Stimulated activated CD4-positive, alpha-beta T cell treated with anti-CD3 and anti-CD28 coated beads, Interleukin-15, amount 100 ng/mL, for 24 hours (primary cell): ENCODE data around the gene SPAG9.
A peak's percentile ranks its signal among the peaks of the same experiment; 100 is the strongest.

ENCODE experiments used
- DNase-seq: peaks from one replicate; pipeline ENCODE4 v3.0.0-alpha.2; 2020

Gene SPAG9

GRCh38 chr17:50934161-50934560 lies 186.5 kb downstream of the SPAG9 start:
- no peak for DNase-seq

GRCh38 chr17:50931144-50931908 lies 189.3 kb downstream of the SPAG9 start:
- peak; percentile 60 for DNase-seq

DNA sequence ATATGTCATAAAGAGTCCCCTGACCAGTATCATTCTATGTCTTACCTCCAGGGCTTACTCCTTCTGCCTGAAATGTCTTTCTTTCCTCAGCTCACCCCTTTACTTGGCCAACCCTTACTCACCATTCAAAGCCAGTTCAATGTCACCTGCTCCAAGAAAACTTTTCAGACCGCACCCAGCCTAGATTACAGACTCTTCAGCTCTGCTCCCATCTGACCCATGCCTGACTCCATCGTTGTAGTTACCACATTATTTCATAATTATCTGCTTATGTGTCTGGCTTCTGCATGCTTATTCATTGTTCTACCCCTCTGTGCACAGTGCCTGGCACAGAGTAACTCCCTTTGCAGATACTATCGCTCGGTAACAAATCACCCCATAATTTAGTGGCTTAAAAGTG lies 192.0 kb downstream of the SPAG9 start:
- DNase-seq: no peak

GRCh38 chr17:50927287-50927686 lies 193.4 kb downstream of the SPAG9 start:
- no peak for DNase-seq

DNA sequence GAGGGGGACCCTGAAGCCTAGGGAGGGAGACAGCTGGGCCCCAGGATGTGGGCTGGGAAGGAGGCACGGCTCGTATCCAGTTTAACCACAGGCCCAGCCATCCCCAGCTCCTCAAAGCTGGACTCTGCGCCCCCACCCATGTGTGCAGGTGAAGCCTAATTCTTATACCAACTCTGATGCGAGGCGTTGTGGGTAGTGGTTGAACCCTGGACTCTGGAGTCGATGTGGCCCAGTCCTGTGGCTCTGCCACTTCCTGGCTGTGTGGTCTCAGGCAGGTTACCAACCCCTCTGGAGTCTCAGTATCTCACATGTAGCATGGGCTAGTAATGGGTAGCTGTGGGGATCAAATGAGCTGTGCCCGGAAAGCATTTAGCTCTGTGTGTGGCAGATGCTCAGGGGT lies 194.1 kb downstream of the SPAG9 start:
- no peak for DNase-seq

GRCh38 chr17:50925296-50925891 lies 195.3 kb downstream of the SPAG9 start:
- DNase-seq: no peak

DNA sequence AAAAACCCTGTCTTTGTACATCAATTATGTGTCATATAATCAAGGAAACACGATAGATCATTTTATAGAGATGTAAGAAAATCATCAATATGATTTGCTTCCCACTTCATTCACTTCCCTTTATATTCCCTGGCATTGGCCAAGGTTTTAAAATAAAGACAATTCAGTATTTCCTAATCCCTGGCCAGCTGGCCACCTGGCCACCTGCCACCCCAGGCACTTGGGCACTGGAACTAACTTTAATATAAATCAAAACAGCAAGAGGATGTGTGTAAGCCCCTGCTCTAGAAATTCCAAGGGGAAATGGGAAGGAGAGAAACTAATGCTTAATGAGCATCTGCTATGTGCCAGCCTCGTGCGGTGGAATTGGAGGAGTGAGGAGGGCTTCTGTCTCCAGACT lies 195.9 kb downstream of the SPAG9 start:
- no peak for DNase-seq

- DNase-seq: no peak
These were observed 196.4 kb downstream of the SPAG9 start for GRCh38 chr17:50924300-50924699.

GRCh38 chr17:50923611-50924010 lies 197.1 kb downstream of the SPAG9 start:
- no peak for DNase-seq

GRCh38 chr17:50922721-50923405 lies 197.8 kb downstream of the SPAG9 start:
- DNase-seq: no peak

DNA sequence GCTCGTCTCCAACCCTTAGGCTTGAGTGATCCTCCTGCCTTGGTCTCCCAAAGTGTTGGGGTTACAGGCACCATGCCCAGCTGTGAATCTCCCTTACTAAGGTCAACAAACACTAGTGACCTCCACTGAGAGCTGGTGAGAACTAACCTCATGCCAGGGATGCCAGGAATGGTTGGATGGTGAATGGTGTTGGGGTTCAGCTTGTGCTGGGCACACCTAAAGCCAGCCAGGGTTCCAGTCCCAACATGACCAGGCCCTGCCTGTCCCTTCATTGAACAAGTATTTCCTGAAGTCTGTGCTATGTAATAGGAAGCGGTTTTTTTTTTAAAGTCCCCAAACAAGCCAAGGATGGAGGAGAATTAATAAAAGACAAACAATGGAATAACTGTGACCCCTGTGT lies 198.6 kb downstream of the SPAG9 start:
- no peak for DNase-seq

DNA sequence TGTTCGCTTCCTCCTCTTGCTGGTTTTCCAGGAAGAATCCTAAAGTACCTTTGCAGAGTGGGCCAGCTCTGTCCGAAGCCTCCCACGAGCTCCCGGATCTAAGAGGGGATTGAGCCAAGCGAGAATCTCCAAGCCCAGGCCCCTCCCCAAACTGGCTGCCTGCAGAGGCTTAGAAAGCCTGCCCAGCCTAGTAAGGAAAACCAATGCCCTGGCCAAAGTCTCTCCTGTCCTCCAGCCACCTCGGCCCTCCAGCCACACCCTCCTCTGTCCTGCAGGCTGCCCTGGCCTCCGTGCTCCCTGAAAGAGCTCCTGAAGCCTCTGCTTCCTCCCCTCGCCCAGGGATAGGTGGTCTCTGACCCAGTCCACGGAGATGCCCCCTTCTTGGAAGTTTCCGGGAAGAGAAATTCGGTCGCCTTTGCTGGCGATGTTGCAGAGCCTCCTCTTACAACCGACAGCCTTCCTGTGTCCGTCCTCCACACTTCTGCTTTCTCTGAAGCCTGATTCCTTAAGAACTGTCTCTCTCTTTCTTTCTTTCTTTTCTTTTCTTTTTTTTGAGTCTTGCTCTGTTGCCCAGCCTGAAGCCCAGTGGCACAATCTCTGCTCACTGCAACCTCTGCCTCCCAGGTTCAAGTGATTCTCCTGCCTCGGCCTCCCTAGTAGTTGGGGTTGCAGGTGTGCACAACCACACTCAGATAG lies 199.6 kb downstream of the SPAG9 start:
- no peak for DNase-seq

DNA sequence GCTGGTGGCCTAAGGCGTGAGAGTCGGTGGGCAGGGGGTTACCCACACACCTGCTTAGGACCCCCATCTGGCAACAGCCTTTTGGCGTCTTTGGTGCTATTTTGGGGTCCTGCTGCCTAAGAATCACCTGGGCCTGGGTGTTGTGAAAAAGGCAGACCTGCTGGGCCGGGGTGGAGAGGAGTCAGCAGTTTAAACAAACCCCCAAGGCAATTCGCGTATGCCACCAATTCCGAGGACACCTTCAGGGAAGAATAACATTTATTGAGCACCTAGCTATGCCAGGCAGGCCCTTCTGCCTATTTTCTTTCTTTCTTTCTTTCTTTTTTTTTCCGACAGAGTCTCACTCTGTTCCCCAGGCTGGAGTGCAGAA lies 200.6 kb downstream of the SPAG9 start:
- DNase-seq: no peak

DNA sequence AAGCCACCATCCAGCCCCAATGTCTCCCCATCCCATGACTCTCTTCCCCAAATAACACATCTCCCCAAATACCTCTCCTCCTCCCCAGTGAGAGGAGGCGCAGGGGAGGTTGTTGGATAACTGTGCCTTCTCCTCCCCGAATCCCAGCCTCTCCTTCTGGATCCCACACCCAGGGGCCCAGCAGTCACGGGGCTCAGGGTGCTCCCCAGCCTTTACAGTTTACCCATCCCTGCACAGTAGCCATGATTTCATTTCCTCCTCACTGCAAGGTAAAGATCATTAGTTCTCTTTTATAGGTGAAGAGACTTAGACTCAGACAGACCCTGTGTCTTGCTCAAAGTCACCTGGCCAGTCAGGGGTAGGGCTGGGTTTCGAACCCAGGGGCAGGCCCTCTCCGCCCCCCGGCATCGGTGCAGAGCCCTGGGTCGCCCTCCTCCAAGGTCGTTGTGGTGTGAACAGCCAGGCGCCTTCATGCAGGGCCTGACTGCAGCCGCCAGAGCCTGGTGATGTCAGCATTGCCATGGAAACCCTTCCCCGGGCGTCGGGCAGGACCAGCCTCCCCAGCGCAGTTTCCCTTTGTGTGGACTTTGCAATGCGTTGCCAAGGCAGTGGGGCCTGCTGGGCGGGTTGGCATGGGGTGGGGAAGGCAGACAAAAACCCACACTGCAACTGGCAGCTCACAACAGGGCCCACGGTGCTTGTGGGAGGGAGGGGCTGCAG lies 201.2 kb downstream of the SPAG9 start:
- DNase-seq: peak; percentile 86

DNA sequence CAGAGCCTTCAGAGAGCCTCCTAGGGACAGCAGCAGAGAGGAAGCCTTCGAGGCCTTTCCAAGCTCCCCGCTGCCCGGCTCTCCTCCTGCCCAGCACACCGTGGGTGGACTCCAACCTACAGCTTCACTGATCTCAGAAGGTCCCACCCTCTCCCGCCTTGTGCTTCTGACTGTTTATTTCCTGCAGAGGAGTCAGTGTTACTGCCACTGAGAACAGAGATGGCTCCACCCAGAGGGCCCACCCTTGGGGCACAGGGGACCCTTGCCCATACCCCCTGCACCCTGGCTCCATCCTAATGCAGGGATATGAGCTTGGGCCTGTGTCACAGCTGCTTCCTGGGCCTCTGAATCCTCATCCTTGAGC lies 201.8 kb downstream of the SPAG9 start:
- peak; percentile 49 for DNase-seq

- DNase-seq: no peak
These were observed 202.4 kb downstream of the SPAG9 start for GRCh38 chr17:50918071-50918932.

DNA sequence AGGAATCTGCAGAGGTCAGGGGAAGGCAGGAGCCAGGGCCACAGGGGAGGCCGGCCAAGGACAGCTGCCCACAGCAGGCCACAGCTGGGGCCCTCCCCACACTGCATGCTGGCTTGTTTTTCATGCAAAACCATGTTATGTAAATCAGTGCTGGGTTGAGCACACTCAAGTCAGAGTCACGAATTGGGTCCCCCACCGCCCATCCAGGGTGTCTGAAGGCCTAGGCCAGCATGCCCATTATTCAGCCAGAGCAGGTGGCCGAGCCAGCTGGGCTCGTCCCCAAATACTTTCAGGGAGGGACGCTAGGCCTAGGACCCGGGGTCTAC lies 203.3 kb downstream of the SPAG9 start:
- DNase-seq: no peak

- no peak for DNase-seq
These were observed 203.8 kb downstream of the SPAG9 start for GRCh38 chr17:50916708-50917417.

DNA sequence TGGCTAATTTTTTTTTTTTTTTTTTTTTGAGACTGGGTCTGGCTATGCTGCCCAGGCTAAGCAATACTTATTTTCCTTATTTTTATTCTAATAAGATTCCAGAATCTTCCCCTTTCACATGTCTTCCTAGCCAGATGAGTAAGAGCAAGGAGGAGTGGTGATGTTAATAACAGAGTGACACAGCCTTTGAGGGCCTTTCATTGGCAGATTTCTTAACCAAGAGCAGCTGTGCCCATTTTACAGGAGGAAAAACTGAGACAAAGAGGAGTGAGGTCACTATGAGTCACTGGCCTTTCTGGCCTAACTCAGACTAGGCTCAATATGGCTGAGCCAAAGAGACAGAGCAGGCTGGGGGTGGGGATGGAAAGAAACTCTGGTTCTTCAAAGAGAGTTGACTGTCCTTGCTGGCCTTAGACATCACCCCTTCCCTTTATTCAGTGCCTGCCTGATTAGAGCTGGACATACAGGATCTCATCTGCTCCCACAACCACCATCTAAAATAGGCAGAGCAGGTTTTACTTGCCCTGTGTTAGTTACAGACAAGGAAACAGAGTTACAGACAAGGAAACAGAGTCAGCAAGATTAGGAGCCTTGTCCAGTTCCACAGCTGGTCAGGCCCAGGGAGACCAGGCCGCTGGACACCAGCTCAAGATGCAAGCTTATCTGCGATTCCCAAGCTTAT lies 204.5 kb downstream of the SPAG9 start:
- DNase-seq: peak; percentile 44

DNA sequence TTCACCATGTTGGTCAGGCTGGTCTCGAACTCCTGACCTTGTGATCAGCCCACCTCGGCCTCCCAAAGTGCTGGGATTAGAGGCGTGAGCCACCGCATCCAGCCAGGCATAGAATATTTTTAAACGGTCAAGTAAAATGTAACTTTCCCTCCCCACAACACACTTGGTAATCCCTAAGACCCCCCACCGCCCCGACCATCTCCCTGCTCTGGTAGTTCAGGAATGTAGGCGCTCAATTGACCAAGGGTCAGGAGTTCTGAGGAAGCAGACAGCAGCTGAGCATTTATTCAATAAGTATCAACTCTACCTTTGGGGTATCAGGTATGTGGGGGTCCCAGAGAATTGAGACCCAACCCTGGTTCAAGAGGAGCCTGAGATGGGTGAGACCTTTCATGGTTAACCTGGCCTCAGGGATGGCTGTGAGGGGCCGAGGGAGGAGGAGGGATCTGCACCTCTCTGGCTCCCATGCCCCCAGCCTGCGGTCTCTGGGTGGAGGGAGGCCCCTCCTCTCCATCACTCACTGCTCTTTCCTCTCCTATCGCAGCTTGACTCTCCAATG lies 206.1 kb downstream of the SPAG9 start:
- DNase-seq: no peak

DNA sequence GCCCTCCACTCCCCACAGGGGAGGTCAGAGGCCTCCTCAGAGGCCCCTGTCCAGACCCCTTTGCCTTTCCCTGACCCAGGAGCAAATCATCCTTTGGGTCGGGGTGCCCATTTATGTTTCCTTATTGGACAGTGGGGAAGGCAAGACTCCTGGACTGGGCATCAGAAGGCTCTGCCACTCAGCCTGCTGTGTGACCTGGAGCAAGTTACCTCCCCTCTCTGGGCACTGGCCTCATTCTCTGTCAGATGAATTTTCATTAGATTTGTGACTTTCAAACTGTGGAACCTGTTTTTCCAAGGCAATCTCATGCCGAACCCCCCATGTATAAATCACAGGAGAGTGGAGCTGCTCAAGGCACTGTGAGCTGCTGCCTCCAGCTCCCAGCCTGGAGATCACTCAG lies 207.5 kb downstream of the SPAG9 start:
- no peak for DNase-seq
